Smooth muscle cell (in vitro differentiated cells): ENCODE measurements around the gene MADCAM1. TPM values are rescaled to one million over a fixed set of nuclear protein-coding genes. Genes with fewer than 3 reads are reported as not detected.
A peak's percentile ranks its signal among the peaks of the same experiment; 100 is the strongest.
"Not testable (repeated sequence)": the region's sequence is repeated elsewhere in the genome, so short reads cannot be mapped to it uniquely, and the experiment has no call there.

Experiments
- DNase-seq: peaks from one replicate; lab custom pipeline; 2025; ENCODE audit not compliant: unreplicated experiment; lab: John Stamatoyannopoulos, UW
- H2AFZ ChIP-seq: fragments of 200-600 bp; sonication (generic); 2 replicates; pipeline ENCODE4 v1.6.0; 2016; ENCODE audit warnings: antibody characterized with exemption, low read depth, mild to moderate bottlenecking
- H3F3A ChIP-seq: fragments of 200-600 bp; sonication (generic); 2 replicates; pipeline ENCODE4 v1.6.0; 2017; ENCODE audit warnings: antibody characterized with exemption, low read depth
- H3K27ac ChIP-seq: fragments of 200-600 bp; sonication (generic); 2 replicates; pipeline ENCODE4 v1.5.1; 2016; ENCODE audit warnings: low read depth, mild to moderate bottlenecking
- H3K27me3 ChIP-seq: fragments of 200-600 bp; sonication (generic); 2 replicates; pipeline ENCODE4 v1.6.1; 2016; ENCODE audit warnings: low read depth, mild to moderate bottlenecking
- H3K36me3 ChIP-seq: fragments of 200-600 bp; sonication (generic); 2 replicates; pipeline ENCODE4 v1.5.1; 2016; ENCODE audit warnings: low read depth
- H3K4me1 ChIP-seq: fragments of 200-600 bp; sonication (generic); 2 replicates; pipeline ENCODE4 v1.5.1; 2016; ENCODE audit warnings: low read depth
- H3K4me2 ChIP-seq: fragments of 200-600 bp; sonication (generic); 2 replicates; pipeline ENCODE4 v1.6.0; 2016; ENCODE audit warnings: mild to moderate bottlenecking
- H3K4me3 ChIP-seq: fragments of 200-600 bp; sonication (generic); 2 replicates; pipeline ENCODE4 v1.5.1; 2016; ENCODE audit warnings: mild to moderate bottlenecking
- H3K79me2 ChIP-seq: fragments of 200-600 bp; sonication (generic); 2 replicates; pipeline ENCODE4 v1.6.0; 2016; ENCODE audit warnings: low read depth, mild to moderate bottlenecking
- H3K9ac ChIP-seq: fragments of 200-600 bp; sonication (generic); 2 replicates; pipeline ENCODE4 v1.6.0; 2016; ENCODE audit warnings: low read depth
- H3K9me3 ChIP-seq: fragments of 200-600 bp; sonication (generic); replicated peaks from 2 replicates; pipeline ENCODE4 v1.5.1; 2016; ENCODE audit warnings: low read depth
- H4K20me1 ChIP-seq: fragments of 200-600 bp; sonication (generic); 2 replicates; pipeline ENCODE4 v1.6.0; 2016; ENCODE audit warnings: low read depth
- CTCF ChIP-seq: fragments of 200-600 bp; sonication (generic); IDR thresholded peaks from 2 replicates; pipeline ENCODE4 v1.5.1; 2017; ENCODE audit warnings: borderline replicate concordance, mild to moderate bottlenecking, antibody characterized with exemption; ENCODE audit not compliant: insufficient read depth, poor library complexity, severe bottlenecking
- WGBS: methylation state at CpG from one replicate; pipeline ENCODE4 v1.1.7; 2016; ENCODE audit warnings: low lambda C conversion rate; 5-methylcytosine and 5-hydroxymethylcytosine counted together
- polyA plus RNA-seq: library from polyadenylated mRNA; unstranded; fragments of >200 nt; fragmentation: Nextera tagmentation; extraction: Ambion mirVana; gene quantifications from 2 replicates; pipeline ENCODE4 v1.2.1, GENCODE V29; 2016
- total RNA-seq: library from RNA; depleted of rRNA; stranded (reverse); fragments of >200 nt; gene quantifications from 2 replicates; pipeline ENCODE4 v1.2.3, GENCODE V29; 2014

MADCAM1 gene
- total RNA-seq: not detected in 2 replicates
- polyA plus RNA-seq: 0.24 TPM in 1 of 2 replicates, not detected in the other

- Histone ChIP-seq H3K4me3 (no peak within 1 kb of the TSS), H3F3A (peaks cover 1% of the 10 kb centered on the region), H3K27me3 (peaks cover 32% of the 10 kb centered on the region), H3K9ac (no peak within 1 kb of the TSS), H3K36me3 (no peaks in the 10 kb centered on the region), H3K9me3 (no peaks in the 10 kb centered on the region), H3K4me2 (no peak within 1 kb of the TSS), H3K27ac (no peak within 1 kb of the TSS), H4K20me1 (no peaks in the 10 kb centered on the region), H3K79me2 (no peaks in the 10 kb centered on the region), H2AFZ (no peak within 1 kb of the TSS), H3K4me1 (no peaks in the 10 kb centered on the region)
- no peak for TF ChIP-seq CTCF
- no peak for DNase-seq
- 40% methylated on average over 20 of the region's 33 CpGs for WGBS
These were observed at the start of gene MADCAM1 for GRCh38 chr19:496112-496665. MADCAM1 (plus strand) TSS chr19:496486; CDS start chr19:496500, 14 bp downstream.

DNA sequence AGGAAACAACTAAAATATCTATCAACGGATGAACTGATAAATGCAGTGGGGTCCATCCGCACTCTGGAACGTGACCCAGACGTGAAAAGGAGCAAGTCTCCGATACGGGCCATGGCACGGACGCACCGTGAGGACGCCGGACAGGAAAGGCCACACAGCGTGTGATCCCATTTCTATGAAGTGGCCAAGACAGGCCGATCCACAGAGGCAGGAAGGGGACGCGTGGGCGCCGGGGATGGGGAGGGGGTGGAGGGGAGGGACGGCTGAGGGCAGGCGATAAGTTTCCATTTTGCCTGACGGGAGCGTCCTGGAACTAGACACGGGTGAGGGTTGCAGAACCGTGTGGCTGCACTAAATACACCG is 49.2 kb upstream of the MADCAM1 start:
- no peaks in the 10 kb centered on the region for H4K20me1 ChIP-seq
- no peaks in the 10 kb centered on the region for H3K36me3 ChIP-seq
- peaks cover 7% of the 10 kb centered on the region for H3F3A ChIP-seq
- no peak overlapping the region for H3K9ac ChIP-seq
- 82% methylated on average over 21 of the region's 24 CpGs for WGBS
- H3K27me3 ChIP-seq: no peaks in the 10 kb centered on the region
- no peak for TF ChIP-seq CTCF
- no peak overlapping the region for H3K4me2 ChIP-seq
- DNase-seq: no peak
- no peaks in the 10 kb centered on the region for H3K79me2 ChIP-seq
- no peak overlapping the region for H3K4me3 ChIP-seq
- no peaks in the 10 kb centered on the region for H3K4me1 ChIP-seq
- H3K27ac ChIP-seq: no peak overlapping the region
- no peak overlapping the region for H2AFZ ChIP-seq
- no peaks in the 10 kb centered on the region for H3K9me3 ChIP-seq

- Histone ChIP-seq H3F3A (peaks cover 7% of the 10 kb centered on the region), H2AFZ (no peak overlapping the region), H3K27ac (peak overlapping the region; percentile 4), H3K9ac (no peak overlapping the region), H3K27me3 (no peaks in the 10 kb centered on the region), H4K20me1 (no peaks in the 10 kb centered on the region), H3K9me3 (no peaks in the 10 kb centered on the region), H3K4me1 (no peaks in the 10 kb centered on the region), H3K79me2 (no peaks in the 10 kb centered on the region), H3K4me2 (no peak overlapping the region), H3K36me3 (no peaks in the 10 kb centered on the region), H3K4me3 (no peak overlapping the region)
- WGBS: 53% methylated on average over 31 of the region's 31 CpGs
- no peak for DNase-seq
- no peak for TF ChIP-seq CTCF
These were observed 48.3 kb upstream of the MADCAM1 start for GRCh38 chr19:447816-448560.

GRCh38 chr19:449916-450315 is 46.4 kb upstream of the MADCAM1 start:
- no peaks in the 10 kb centered on the region for H3K9me3 ChIP-seq
- H3K4me1 ChIP-seq: no peaks in the 10 kb centered on the region
- no peaks in the 10 kb centered on the region for H4K20me1 ChIP-seq
- 97% methylated on average over 20 of the region's 20 CpGs for WGBS
- no peak overlapping the region for H2AFZ ChIP-seq
- no peak overlapping the region for H3K27ac ChIP-seq
- H3K4me2 ChIP-seq: no peak overlapping the region
- no peak overlapping the region for H3K4me3 ChIP-seq
- no peaks in the 10 kb centered on the region for H3K27me3 ChIP-seq
- no peak for DNase-seq
- no peaks in the 10 kb centered on the region for H3K36me3 ChIP-seq
- no peaks in the 10 kb centered on the region for H3K79me2 ChIP-seq
- TF ChIP-seq CTCF: no peak
- H3F3A ChIP-seq: peaks cover 7% of the 10 kb centered on the region
- H3K9ac ChIP-seq: no peak overlapping the region

- not testable (repeated sequence) for H3K9me3 ChIP-seq, H3K27me3 ChIP-seq, H3K4me3 ChIP-seq, H3F3A ChIP-seq, DNase-seq, H3K27ac ChIP-seq, H4K20me1 ChIP-seq, H3K36me3 ChIP-seq, H3K4me2 ChIP-seq, H3K9ac ChIP-seq, H2AFZ ChIP-seq, H3K79me2 ChIP-seq, H3K4me1 ChIP-seq
- 97% methylated on average over 33 of the region's 33 CpGs for WGBS
These were observed 45.3 kb upstream of the MADCAM1 start for GRCh38 chr19:450912-451481.
